Caco-2 (cell line): ENCODE data around the gene CRACR2B. TPM values are rescaled to one million over a fixed set of nuclear protein-coding genes. Genes with fewer than 3 reads are reported as not detected.

Source experiments
- BruUV-seq: library from RNA; stranded (reverse); fragments of 400-500 nt; replicated peaks from 2 replicates; lab custom pipeline; 2021; lab: Mats Ljungman, UMichigan
- CTCF ChIA-PET: fragments of 300-600 bp; sonication (Branson Sonifier 250); formaldehyde crosslinking; loops from one replicate; lab custom pipeline; 2022; ENCODE audit warnings: antibody characterized with exemption; lab: Charles Lee
- POLR2A ChIA-PET: fragments of 300-600 bp; sonication (Branson Sonifier 250); formaldehyde crosslinking; loops from one replicate; lab custom pipeline; 2022; ENCODE audit warnings: antibody characterized with exemption; lab: Charles Lee
- DNase-seq, 2 experiments: peaks; one replicate each; pipeline versions ENCODE4 v3.0.0 to v3.0.0-alpha.2; 2020 to 2022
- H3K27me3 ChIP-seq: replicated peaks from 2 replicates; pipeline ENCODE4 v1.6.0; 2011; ENCODE audit warnings: low read length; ENCODE audit not compliant: control insufficient read depth, insufficient read depth
- H3K36me3 ChIP-seq: 2 replicates; pipeline ENCODE4 v1.5.1; 2011; ENCODE audit warnings: low read length; ENCODE audit not compliant: control insufficient read depth, insufficient read depth
- H3K4me1 ChIP-seq: fragments of 250-450 bp; sonication (Bioruptor Pico); 2 replicates; pipeline ENCODE4 v1.5.1; 2020; ENCODE audit warnings: mild to moderate bottlenecking
- H3K4me3 ChIP-seq: 2 replicates; pipeline ENCODE4 v1.5.1; 2011; ENCODE audit warnings: low read depth, mild to moderate bottlenecking, control low read depth, low read length
- H3K9me3 ChIP-seq: fragments of 250-450 bp; sonication (Bioruptor Pico); 2 replicates; pipeline ENCODE4 v1.5.1; 2020; ENCODE audit warnings: mild to moderate bottlenecking, moderate library complexity
- H3K27ac Mint-ChIP-seq: one replicate; pipeline ENCODE4 v1.8.0; 2022; ENCODE audit warnings: mixed read lengths; ENCODE audit not compliant: unreplicated experiment
- H3K27me3 Mint-ChIP-seq: one replicate; pipeline ENCODE4 v1.8.0; 2022; ENCODE audit warnings: mixed read lengths; ENCODE audit not compliant: insufficient read depth, unreplicated experiment
- H3K36me3 Mint-ChIP-seq: one replicate; pipeline ENCODE4 v1.8.0; 2022; ENCODE audit warnings: mild to moderate bottlenecking, mixed read lengths; ENCODE audit not compliant: insufficient read depth, unreplicated experiment
- H3K4me1 Mint-ChIP-seq: one replicate; pipeline ENCODE4 v1.8.0; 2022; ENCODE audit warnings: low read depth, mixed read lengths; ENCODE audit not compliant: unreplicated experiment
- H3K4me3 Mint-ChIP-seq: one replicate; pipeline ENCODE4 v1.8.0; 2022; ENCODE audit warnings: mild to moderate bottlenecking, moderate library complexity, mixed read lengths; ENCODE audit not compliant: unreplicated experiment
- H3K9me3 Mint-ChIP-seq: one replicate; pipeline ENCODE4 v1.8.0; 2022; ENCODE audit warnings: mixed read lengths; ENCODE audit not compliant: unreplicated experiment
- intact Hi-C: fragments of 100-400 bp; cut with micrococcal nuclease; formaldehyde crosslinking; loops from one replicate; pipeline ENCODE4 v1.10.0; 2022; ENCODE audit not compliant: unreplicated experiment
- total RNA-seq: library from RNA; stranded (reverse); gene quantifications from 2 replicates; pipeline ENCODE4 v1.2.3, GENCODE V29; 2022
- TF ChIP-seq, protein P1 (sequence below), 2 experiments: fragments of 200-600 bp in 1 of 2; IDR thresholded peaks; 1 replicate in 1 of 2; 2 replicates in 1 of 2; pipeline versions ENCODE4 v1.5.1 to v1.8.0; 2011 to 2022; ENCODE audit warnings: antibody characterized with exemption in 1 of 2, control low read depth in 1 of 2, inconsistent platforms in 1 of 2, low read depth in 1 of 2, low read length in 1 of 2, mild to moderate bottlenecking in 1 of 2, moderate library complexity in 1 of 2; ENCODE audit not compliant: insufficient read depth in 1 of 2, severe bottlenecking in 1 of 2, unreplicated experiment in 1 of 2

CRACR2B gene
- total RNA-seq, 1 experiment from 2014 or later, result 15.4 TPM

GRCh38 chr11:799641-800316 is 27.9 kb upstream of the CRACR2B start:
- Histone ChIP-seq H3K9me3 (no peaks in the 10 kb centered on the region), H3K4me1 (peaks cover 19% of the 10 kb centered on the region), H3K4me3 (no peak overlapping the region), H3K27me3 (no peaks in the 10 kb centered on the region), H3K36me3 (no peaks in the 10 kb centered on the region)
- intact Hi-C loops, result no loop called here
- no peak overlapping the region for H3K27ac Mint-ChIP-seq
- TF ChIP-seq, protein P1, sequence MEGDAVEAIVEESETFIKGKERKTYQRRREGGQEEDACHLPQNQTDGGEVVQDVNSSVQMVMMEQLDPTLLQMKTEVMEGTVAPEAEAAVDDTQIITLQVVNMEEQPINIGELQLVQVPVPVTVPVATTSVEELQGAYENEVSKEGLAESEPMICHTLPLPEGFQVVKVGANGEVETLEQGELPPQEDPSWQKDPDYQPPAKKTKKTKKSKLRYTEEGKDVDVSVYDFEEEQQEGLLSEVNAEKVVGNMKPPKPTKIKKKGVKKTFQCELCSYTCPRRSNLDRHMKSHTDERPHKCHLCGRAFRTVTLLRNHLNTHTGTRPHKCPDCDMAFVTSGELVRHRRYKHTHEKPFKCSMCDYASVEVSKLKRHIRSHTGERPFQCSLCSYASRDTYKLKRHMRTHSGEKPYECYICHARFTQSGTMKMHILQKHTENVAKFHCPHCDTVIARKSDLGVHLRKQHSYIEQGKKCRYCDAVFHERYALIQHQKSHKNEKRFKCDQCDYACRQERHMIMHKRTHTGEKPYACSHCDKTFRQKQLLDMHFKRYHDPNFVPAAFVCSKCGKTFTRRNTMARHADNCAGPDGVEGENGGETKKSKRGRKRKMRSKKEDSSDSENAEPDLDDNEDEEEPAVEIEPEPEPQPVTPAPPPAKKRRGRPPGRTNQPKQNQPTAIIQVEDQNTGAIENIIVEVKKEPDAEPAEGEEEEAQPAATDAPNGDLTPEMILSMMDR (IDR thresholded peaks at IDR 0.05; ENCODE audit: insufficient read depth in 1 of 2, low read depth in 1 of 2, low read length in 1 of 2, severe bottlenecking in 1 of 2, unreplicated experiment in 1 of 2), result no peak
- peaks cover 29% of the 10 kb centered on the region for H3K36me3 Mint-ChIP-seq
- no peaks in the 10 kb centered on the region for H3K27me3 Mint-ChIP-seq
- no peak for DNase-seq
- CTCF ChIA-PET, result no interaction called here
- POLR2A ChIA-PET, result no interaction called here
- H3K4me1 Mint-ChIP-seq, result no peaks in the 10 kb centered on the region
- BruUV-seq, result no TSS peak
- no peak overlapping the region for H3K4me3 Mint-ChIP-seq
- H3K9me3 Mint-ChIP-seq, result no peaks in the 10 kb centered on the region

- H3K9me3 ChIP-seq, result no peaks in the 10 kb centered on the region
- POLR2A ChIA-PET, result no interaction called here
- intact Hi-C loops, result no loop called here
These were observed 27.2 kb upstream of the CRACR2B start for GRCh38 chr11:800473-800872.

DNA sequence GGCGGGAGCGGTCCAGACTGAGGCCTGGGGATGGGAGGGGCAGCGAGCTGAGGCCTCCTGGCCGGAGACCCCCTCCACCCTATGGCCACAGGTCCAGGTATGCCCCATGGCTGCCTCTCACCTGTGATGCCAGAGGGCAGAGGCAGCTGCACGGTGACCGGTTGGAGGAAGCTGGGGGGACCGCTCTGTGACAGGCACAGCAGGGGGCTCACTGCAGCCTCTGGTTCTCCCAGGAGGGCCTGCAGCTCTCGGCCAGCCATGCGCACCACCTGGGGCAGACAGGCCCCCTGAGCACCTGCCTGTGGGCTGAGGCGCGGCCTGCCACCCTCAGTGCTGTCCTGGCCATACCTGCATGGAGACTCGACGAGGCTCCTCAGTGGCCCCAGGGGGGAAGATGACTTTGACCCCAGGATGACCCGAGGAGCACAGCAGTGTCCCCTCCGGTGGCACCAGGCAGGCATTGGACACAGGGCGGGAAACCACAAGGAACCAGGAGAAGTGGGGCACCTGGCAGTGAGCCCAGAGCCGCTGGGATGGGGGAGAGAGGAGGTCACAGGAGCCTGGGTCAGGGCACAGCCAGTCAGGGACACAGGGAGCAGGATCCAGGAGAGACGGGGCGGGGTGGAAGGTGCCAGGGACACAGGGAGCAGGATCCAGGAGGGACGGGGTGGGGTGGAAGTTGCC is 26.5 kb upstream of the CRACR2B start:
- H3K36me3 ChIP-seq, result no peaks in the 10 kb centered on the region
- no TSS peak for BruUV-seq
- ChIA-PET CTCF (no interaction called here), POLR2A (no interaction called here)
- H3K4me1 Mint-ChIP-seq, result no peaks in the 10 kb centered on the region
- no peaks in the 10 kb centered on the region for H3K9me3 ChIP-seq
- H3K4me3 Mint-ChIP-seq, result no peak overlapping the region
- no peaks in the 10 kb centered on the region for H3K9me3 Mint-ChIP-seq
- no peak overlapping the region for H3K4me3 ChIP-seq
- peaks cover 35% of the 10 kb centered on the region for H3K36me3 Mint-ChIP-seq
- H3K27me3 Mint-ChIP-seq, result no peaks in the 10 kb centered on the region
- no peak overlapping the region for H3K27ac Mint-ChIP-seq
- intact Hi-C loops, result no loop called here
- DNase-seq, result no peak
- TF ChIP-seq, protein P1 (IDR thresholded peaks at IDR 0.05; ENCODE audit: insufficient read depth in 1 of 2, low read depth in 1 of 2, low read length in 1 of 2, severe bottlenecking in 1 of 2, unreplicated experiment in 1 of 2), result no peak
- H3K4me1 ChIP-seq, result peaks cover 23% of the 10 kb centered on the region
- no peaks in the 10 kb centered on the region for H3K27me3 ChIP-seq

More at GRCh38 chr11:800473-800872, 27.2 kb upstream of the CRACR2B start:
- no peak for DNase-seq
- Mint-ChIP-seq H3K36me3 (peaks cover 32% of the 10 kb centered on the region), H3K27ac (no peak overlapping the region), H3K27me3 (no peaks in the 10 kb centered on the region), H3K4me3 (no peak overlapping the region), H3K9me3 (no peaks in the 10 kb centered on the region), H3K4me1 (no peaks in the 10 kb centered on the region)
- H3K27me3 ChIP-seq, result no peaks in the 10 kb centered on the region
- TF ChIP-seq, protein P1 (IDR thresholded peaks at IDR 0.05; ENCODE audit: insufficient read depth in 1 of 2, low read depth in 1 of 2, low read length in 1 of 2, severe bottlenecking in 1 of 2, unreplicated experiment in 1 of 2), result no peak
- CTCF ChIA-PET, result no interaction called here
- H3K4me3 ChIP-seq, result no peak overlapping the region
- no peaks in the 10 kb centered on the region for H3K36me3 ChIP-seq
- BruUV-seq, result no TSS peak
- peaks cover 20% of the 10 kb centered on the region for H3K4me1 ChIP-seq
